IPS DF 6.9 (cell line): Measurements from ENCODE around the gene ATP8A2.

Source experiments
- DNase-seq: peaks from one replicate; pipeline ENCODE4 v3.0.0-alpha.2; 2013; ENCODE audit warnings: low read depth, low spot score
- H3K27ac ChIP-seq: one replicate; pipeline ENCODE4 v1.5.1; 2013; ENCODE audit warnings: low read length, control low read depth
- H3K27me3 ChIP-seq: 2 replicates; pipeline ENCODE4 v1.6.1; 2013; ENCODE audit warnings: mild to moderate bottlenecking, low read length; ENCODE audit not compliant: control insufficient read depth, insufficient read depth
- H3K36me3 ChIP-seq: 2 replicates; pipeline ENCODE4 v1.6.1; 2013; ENCODE audit warnings: low read length; ENCODE audit not compliant: control insufficient read depth, insufficient read depth
- H3K4me1 ChIP-seq: 2 replicates; pipeline ENCODE4 v1.6.1; 2013; ENCODE audit warnings: low read length; ENCODE audit not compliant: control insufficient read depth, insufficient read depth
- H3K4me3 ChIP-seq: 2 replicates; pipeline ENCODE4 v1.5.1; 2013; ENCODE audit warnings: mild to moderate bottlenecking, low read length
- H3K9me3 ChIP-seq: 2 replicates; pipeline ENCODE4 v1.6.1; 2013; ENCODE audit warnings: low read length, inconsistent platforms; ENCODE audit not compliant: control insufficient read depth, insufficient read depth
- WGBS: extraction: QIAGEN DNeasy Blood & Tissue Kit; methylation state at CpG from one replicate; pipeline ENCODE4 v1.1.7; 2013; ENCODE audit warnings: mixed read lengths, missing lambda C conversion rate; ENCODE audit not compliant: insufficient read length, insufficient coverage; 5-methylcytosine and 5-hydroxymethylcytosine counted together

Gene ATP8A2

DNA sequence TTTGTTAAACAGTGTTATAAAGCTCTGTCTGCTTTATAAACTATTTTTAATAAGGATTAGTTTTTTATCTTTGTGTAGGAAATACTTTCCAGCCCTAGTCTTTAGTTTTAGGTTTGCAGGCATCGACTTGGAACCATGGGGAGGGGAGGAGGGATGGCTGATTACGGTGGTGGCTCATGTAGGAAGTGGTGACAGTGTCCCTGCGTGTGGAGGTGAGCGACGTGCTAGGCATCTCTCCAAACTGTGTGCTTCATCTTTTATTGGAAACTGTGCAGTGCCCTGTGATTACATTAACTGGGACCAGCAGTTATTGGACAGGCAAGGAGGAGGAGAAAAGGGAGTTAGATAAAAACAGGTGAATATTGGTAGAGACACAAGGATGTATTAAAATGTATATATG lies 203.8 kb downstream of the ATP8A2 start:
- H3K27me3 ChIP-seq = no peaks in the 10 kb centered on the region
- H3K27ac ChIP-seq = no peak overlapping the region
- H3K4me3 ChIP-seq = no peak overlapping the region
- no CpG with 5 or more reads among the region's 5 CpGs for WGBS
- no peaks in the 10 kb centered on the region for H3K9me3 ChIP-seq
- 0 out of 2 replicates have a peak, but pooled peaks cover 2% of the 10 kb centered on the region for H3K4me1 ChIP-seq
- no peak for DNase-seq
- H3K36me3 ChIP-seq = no peaks in the 10 kb centered on the region

DNA sequence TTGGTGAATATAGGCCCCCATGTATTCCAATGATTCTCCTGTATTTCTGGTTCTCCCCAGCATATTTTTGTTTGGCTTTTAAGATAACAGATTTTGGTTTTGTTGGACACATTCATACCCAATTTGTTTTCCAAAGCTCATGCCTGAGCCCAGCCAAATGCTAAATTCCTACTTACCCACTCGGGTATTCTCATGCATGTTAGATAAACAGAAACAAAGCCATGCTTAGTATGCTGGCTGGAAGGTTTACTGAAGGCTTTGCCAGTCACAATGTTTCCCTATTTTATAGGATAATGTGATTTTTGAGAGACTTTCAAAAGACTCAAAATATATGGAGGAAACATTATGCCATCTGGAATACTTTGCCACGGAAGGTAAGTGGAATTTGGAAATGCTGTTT lies 206.8 kb downstream of the ATP8A2 start:
- Histone ChIP-seq H3K27me3 (no peaks in the 10 kb centered on the region), H3K36me3 (no peaks in the 10 kb centered on the region), H3K27ac (no peak overlapping the region), H3K4me1 (0 out of 2 replicates have a peak, but pooled peaks cover 2% of the 10 kb centered on the region), H3K4me3 (no peak overlapping the region), H3K9me3 (no peaks in the 10 kb centered on the region)
- no CpG with 5 or more reads among the region's 2 CpGs for WGBS
- DNase-seq = no peak

DNA sequence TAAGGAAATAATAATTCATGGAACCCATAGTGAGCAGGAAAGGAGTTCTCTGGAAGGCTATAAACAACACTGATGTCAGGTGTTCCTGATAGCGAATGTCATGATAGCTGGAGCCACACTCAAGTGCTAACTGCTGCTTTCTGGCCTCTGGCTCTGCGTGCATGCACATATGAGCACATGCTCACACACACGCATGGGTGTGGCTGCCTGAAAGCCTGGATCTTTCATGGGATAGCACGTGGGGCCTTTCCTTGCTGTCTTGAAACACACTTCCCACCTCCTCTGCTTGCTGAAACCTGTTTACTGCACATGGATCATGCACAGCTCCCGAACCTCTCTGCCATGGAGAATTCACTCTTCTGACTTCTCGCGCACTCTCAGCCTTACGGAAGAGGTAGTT lies 207.4 kb downstream of the ATP8A2 start:
- Histone ChIP-seq H3K9me3 (no peaks in the 10 kb centered on the region), H3K27ac (no peak overlapping the region), H3K4me3 (no peak overlapping the region), H3K4me1 (0 out of 2 replicates have a peak, but pooled peaks cover 2% of the 10 kb centered on the region), H3K36me3 (no peaks in the 10 kb centered on the region), H3K27me3 (no peaks in the 10 kb centered on the region)
- no peak for DNase-seq
- WGBS = no CpG with 5 or more reads among the region's 8 CpGs

DNA sequence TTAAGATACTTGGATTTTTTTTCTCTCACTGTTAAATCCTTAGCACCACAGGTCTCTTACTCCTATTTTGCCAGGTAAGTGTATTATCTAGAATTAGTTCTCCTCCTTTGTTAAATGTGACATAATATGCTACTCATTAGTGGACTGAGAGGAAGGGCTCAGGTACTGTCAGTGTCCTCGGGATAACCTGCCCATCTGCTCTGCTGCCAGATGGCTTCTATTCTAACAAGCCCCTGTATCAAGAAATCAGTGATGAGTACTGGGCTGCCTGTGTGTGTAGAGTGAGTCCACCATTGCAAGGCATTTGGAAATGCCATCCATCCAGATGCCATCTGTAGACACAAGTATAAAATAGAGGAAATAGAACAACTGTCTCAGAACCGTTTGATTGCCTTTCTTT lies 209.6 kb downstream of the ATP8A2 start:
- Histone ChIP-seq H3K4me3 (no peak overlapping the region), H3K27me3 (no peaks in the 10 kb centered on the region), H3K36me3 (no peaks in the 10 kb centered on the region), H3K27ac (no peak overlapping the region), H3K4me1 (peaks cover 4% of the 10 kb centered on the region), H3K9me3 (no peaks in the 10 kb centered on the region)
- WGBS = no CpG with 5 or more reads among the region's 2 CpGs
- no peak for DNase-seq

DNA sequence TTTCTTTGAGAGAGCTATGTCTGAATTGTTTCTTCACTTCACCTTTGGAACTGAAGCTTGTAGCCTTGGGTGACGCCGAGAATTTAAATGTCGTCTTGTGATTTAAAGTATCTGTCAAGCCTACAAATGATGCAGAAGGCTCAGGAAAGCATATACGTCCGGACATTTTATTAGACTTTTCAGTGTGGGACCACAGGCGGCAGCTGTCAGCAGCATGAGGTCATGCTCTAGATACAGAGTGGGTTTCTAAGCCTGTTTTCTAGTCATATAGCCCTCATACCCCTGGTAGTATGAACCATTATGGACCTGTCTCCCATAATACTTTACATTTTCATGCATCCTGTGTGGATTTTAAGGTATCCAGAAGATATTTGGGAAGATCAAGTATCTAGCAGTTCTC lies 212.3 kb downstream of the ATP8A2 start:
- peaks cover 4% of the 10 kb centered on the region for H3K4me1 ChIP-seq
- no peak for DNase-seq
- no CpG with 5 or more reads among the region's 6 CpGs for WGBS
- no peaks in the 10 kb centered on the region for H3K36me3 ChIP-seq
- no peak overlapping the region for H3K4me3 ChIP-seq
- no peaks in the 10 kb centered on the region for H3K9me3 ChIP-seq
- no peaks in the 10 kb centered on the region for H3K27me3 ChIP-seq
- no peak overlapping the region for H3K27ac ChIP-seq

- Histone ChIP-seq H3K9me3 (no peaks in the 10 kb centered on the region), H3K27me3 (no peaks in the 10 kb centered on the region), H3K36me3 (no peaks in the 10 kb centered on the region), H3K4me1 (peaks cover 4% of the 10 kb centered on the region), H3K4me3 (no peak overlapping the region), H3K27ac (no peak overlapping the region)
- no peak for DNase-seq
- WGBS = no CpG with 5 or more reads among the region's 5 CpGs
Observed at GRCh38 chr13:25585000-25585399, 213.2 kb downstream of the ATP8A2 start.

DNA sequence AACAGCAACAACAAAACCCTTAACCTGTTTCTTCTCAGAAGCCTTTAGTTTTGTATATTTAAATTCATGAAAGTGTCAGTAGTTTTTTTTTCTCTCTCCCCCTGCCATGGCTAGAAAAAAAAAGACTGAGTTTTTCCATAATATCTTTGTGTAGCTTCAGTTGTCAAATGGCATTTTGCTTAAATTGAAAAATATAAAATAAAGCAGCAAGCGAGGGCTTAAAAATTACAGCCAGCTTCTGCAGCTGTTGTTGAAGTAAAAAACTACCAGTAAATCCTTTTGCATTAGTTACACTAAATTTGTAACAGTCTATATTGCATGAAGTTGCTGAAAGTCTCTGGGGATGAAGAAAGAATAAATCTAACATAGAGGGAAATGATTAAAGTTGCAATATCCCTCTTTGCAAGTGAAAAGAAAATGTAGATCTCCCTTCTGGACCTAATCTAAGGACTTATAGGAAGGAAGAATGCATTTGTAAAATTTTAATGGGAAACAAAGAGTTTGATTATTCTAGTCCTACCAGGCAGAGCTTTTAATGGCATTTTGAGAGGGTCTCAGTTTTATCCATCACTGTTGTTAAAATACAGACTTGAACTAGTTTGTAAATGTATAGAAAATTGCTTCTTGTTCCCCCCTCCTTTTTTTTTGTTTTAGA lies 215.7 kb downstream of the ATP8A2 start:
- no CpG with 5 or more reads among the region's 1 CpG for WGBS
- Histone ChIP-seq H3K27me3 (no peaks in the 10 kb centered on the region), H3K9me3 (no peaks in the 10 kb centered on the region), H3K4me3 (no peak overlapping the region), H3K27ac (no peak overlapping the region), H3K36me3 (no peaks in the 10 kb centered on the region), H3K4me1 (peaks cover 4% of the 10 kb centered on the region)
- DNase-seq = no peak

DNA sequence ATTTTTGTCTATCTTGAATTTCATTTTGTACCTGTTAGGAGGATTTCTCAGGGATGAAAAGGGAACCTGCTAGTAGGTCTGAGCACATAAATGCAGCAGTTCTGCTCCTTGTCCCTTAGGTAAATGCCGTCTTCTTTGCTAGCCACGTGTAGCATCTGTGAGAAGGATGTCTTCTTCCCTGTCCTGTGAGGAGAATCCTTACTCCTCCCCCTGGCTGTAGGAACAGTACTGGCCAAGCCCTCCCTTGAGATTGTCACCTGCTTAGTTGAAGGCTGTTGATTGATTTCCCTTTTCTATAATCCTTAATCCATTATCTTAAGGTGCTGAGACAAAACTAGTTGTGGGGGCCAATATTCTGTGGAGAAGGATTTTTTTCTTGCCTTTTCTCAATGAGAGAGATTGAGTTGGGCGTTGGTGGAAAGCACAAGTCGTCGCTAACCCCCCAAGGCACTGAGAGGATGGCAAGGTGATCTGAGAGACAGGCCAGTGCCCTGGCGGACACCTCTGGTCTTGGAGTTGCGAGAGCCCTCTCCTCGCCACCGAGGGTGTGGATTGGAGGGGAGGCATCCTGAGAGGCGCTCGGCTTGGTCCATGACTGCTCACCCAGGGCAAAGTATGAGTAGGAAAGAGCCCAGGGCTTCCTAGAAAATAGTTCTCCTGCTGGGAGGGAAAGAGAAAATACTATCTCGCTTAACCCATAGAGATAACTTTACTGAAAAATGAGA lies 216.7 kb downstream of the ATP8A2 start:
- WGBS = no CpG with 5 or more reads among the region's 12 CpGs
- H3K36me3 ChIP-seq = no peaks in the 10 kb centered on the region
- no peak overlapping the region for H3K4me3 ChIP-seq
- DNase-seq = no peak
- H3K4me1 ChIP-seq = peaks cover 4% of the 10 kb centered on the region
- H3K27me3 ChIP-seq = no peaks in the 10 kb centered on the region
- no peak overlapping the region for H3K27ac ChIP-seq
- no peaks in the 10 kb centered on the region for H3K9me3 ChIP-seq

DNA sequence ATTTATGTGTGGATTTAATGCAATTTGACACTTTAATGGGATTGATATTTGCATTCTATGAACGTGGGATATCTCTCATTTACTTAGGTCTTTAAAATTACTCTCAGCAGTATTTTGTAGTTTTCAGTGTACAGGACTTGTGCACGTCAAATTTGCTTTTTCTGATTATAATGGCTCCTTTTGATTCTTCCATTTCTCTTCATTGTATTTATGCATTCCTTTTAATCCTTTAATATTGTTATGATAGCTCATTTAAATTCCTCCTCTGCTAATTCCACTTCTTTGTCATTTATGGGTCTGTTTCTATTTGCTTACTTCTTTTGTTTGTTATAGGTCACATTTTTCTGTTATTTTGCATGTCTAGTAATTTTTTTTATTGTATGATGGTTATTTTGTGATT lies 226.6 kb downstream of the ATP8A2 start:
- no peak for DNase-seq
- WGBS = no CpG with 5 or more reads among the region's 2 CpGs
- H3K27ac ChIP-seq = no peak overlapping the region
- H3K4me3 ChIP-seq = no peak overlapping the region
- no peaks in the 10 kb centered on the region for H3K27me3 ChIP-seq
- no peaks in the 10 kb centered on the region for H3K9me3 ChIP-seq
- H3K36me3 ChIP-seq = no peaks in the 10 kb centered on the region
- H3K4me1 ChIP-seq = no peaks in the 10 kb centered on the region

- Histone ChIP-seq H3K9me3 (no peaks in the 10 kb centered on the region), H3K36me3 (no peaks in the 10 kb centered on the region), H3K27ac (no peak overlapping the region), H3K4me3 (no peak overlapping the region), H3K4me1 (no peaks in the 10 kb centered on the region), H3K27me3 (no peaks in the 10 kb centered on the region)
- DNase-seq = no peak
- WGBS = no CpG with 5 or more reads among the region's 2 CpGs
Observed at GRCh38 chr13:25602176-25602575, 230.4 kb downstream of the ATP8A2 start.

DNA sequence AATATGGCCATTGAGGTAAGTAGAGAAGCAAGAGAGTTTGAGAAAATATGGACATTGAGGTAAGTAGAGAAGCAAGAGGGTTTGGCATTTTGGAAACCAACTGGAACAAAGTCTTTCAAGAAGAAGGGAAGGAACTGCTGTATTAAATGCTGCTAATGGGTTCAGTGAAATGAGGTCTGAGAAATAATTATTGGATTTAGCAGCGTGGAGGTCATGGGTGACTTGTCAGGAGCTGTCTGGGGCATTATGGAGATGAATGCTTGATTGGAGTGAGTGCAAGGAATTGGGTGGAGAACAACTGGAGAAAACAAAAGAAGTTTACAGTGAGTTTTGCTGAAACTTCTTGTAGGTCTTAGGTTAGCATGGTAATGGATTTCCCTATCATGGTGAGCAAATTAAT lies 232.3 kb downstream of the ATP8A2 start:
- Histone ChIP-seq H3K4me3 (no peak overlapping the region), H3K27ac (no peak overlapping the region), H3K9me3 (no peaks in the 10 kb centered on the region), H3K36me3 (no peaks in the 10 kb centered on the region), H3K4me1 (no peaks in the 10 kb centered on the region), H3K27me3 (no peaks in the 10 kb centered on the region)
- DNase-seq = no peak
- no CpG with 5 or more reads among the region's 1 CpG for WGBS
